Measurements from ENCODE around the gene ZNF544. TPM values are rescaled to one million over a fixed set of nuclear protein-coding genes. Genes with fewer than 3 reads are reported as not detected.
"Not testable (repeated sequence)": the region's sequence is repeated elsewhere in the genome, so short reads cannot be mapped to it uniquely, and the experiment has no call there.

The ZNF544 gene
- polyA plus RNA-seq, 1 donor from 2014 or later = 22.7 TPM

GRCh38 chr19:58307736-58308135, 79.0 kb downstream of the ZNF544 start:
- Histone ChIP-seq H3K9me3 (ENCODE audit: low read length) (no peaks in the 10 kb centered on the region), H3K9ac (ENCODE audit: low read length) (no peak overlapping the region), H2AFZ (ENCODE audit: low read depth, low read length) (no peak overlapping the region), H3F3A (ENCODE audit: insufficient read depth, low read length, poor library complexity, severe bottlenecking) (no peaks in the 10 kb centered on the region), H3K4me3 (ENCODE audit: low read length) (no peak overlapping the region), H3K36me3 (ENCODE audit: insufficient read depth, low read length) (peaks cover 22% of the 10 kb centered on the region), H4K20me1 (ENCODE audit: insufficient read depth) (no peaks in the 10 kb centered on the region), H3K27me3 (ENCODE audit: insufficient read depth, low read depth, low read length) (no peaks in the 10 kb centered on the region), H3K9me2 (ENCODE audit: insufficient read depth, low read length) (no peaks in the 10 kb centered on the region), H3K4me2 (ENCODE audit: low read length) (no peak overlapping the region), H3K27ac (ENCODE audit: low read length) (no peak overlapping the region), H3K79me2 (replicated peaks; ENCODE audit: insufficient read depth, low read length) (peaks cover 31% of the 10 kb centered on the region)
- TF ChIP-seq EP300 (conservative IDR thresholded peaks at IDR 0.05; ENCODE audit: poor library complexity, severe bottlenecking) (no peak), TAF1 (IDR thresholded peaks at IDR 0.05; ENCODE audit: low read depth) (no peak), REST (IDR thresholded peaks at IDR 0.05; ENCODE audit: borderline replicate concordance) (no peak), MXI1 (conservative IDR thresholded peaks at IDR 0.05; ENCODE audit: poor library complexity, severe bottlenecking) (no peak), EZH2 (IDR thresholded peaks at IDR 0.05; ENCODE audit: borderline replicate concordance, insufficient read depth, low read length, poor library complexity, severe bottlenecking) (no peak), SMC3 (conservative IDR thresholded peaks at IDR 0.05; ENCODE audit: poor library complexity) (no peak), POLR2AphosphoS5 (IDR thresholded peaks at IDR 0.05) (no peak)

GRCh38 chr19:58310685-58311084, 82.0 kb downstream of the ZNF544 start:
- not testable (repeated sequence) for H3K27ac ChIP-seq (ENCODE audit: low read length); H2AFZ ChIP-seq (ENCODE audit: low read depth, low read length); H3K9me3 ChIP-seq (ENCODE audit: low read length); H4K20me1 ChIP-seq (ENCODE audit: insufficient read depth); H3K4me2 ChIP-seq (ENCODE audit: low read length); H3K9me2 ChIP-seq (ENCODE audit: insufficient read depth, low read length); H3K9ac ChIP-seq (ENCODE audit: low read length); H3K27me3 ChIP-seq (ENCODE audit: insufficient read depth, low read depth, low read length); H3F3A ChIP-seq (ENCODE audit: insufficient read depth, low read length, poor library complexity, severe bottlenecking); H3K4me3 ChIP-seq (ENCODE audit: low read length)
- peaks cover 20% of the 10 kb centered on the region for H3K79me2 ChIP-seq (replicated peaks; ENCODE audit: insufficient read depth, low read length)
- TF ChIP-seq CTCF (IDR thresholded peaks at IDR 0.05; ENCODE audit: poor library complexity, severe bottlenecking) (peak; percentile 40), SMC3 (conservative IDR thresholded peaks at IDR 0.05; ENCODE audit: poor library complexity) (peak; percentile 28), RAD21 (conservative IDR thresholded peaks at IDR 0.05) (peak; percentile 17)
- H3K36me3 ChIP-seq (ENCODE audit: insufficient read depth, low read length) = peaks cover 31% of the 10 kb centered on the region

GRCh38 chr19:58311345-58311865, 82.7 kb downstream of the ZNF544 start:
- no peak for TF ChIP-seq CTCF (IDR thresholded peaks at IDR 0.05; ENCODE audit: poor library complexity, severe bottlenecking)
- no peak for TF ChIP-seq TAF1 (IDR thresholded peaks at IDR 0.05; ENCODE audit: low read depth)
- TF ChIP-seq MXI1 (conservative IDR thresholded peaks at IDR 0.05; ENCODE audit: poor library complexity, severe bottlenecking) = no peak
- TF ChIP-seq EP300 (conservative IDR thresholded peaks at IDR 0.05; ENCODE audit: poor library complexity, severe bottlenecking) = no peak
- TF ChIP-seq POLR2AphosphoS5 (IDR thresholded peaks at IDR 0.05) = no peak
- no peak for TF ChIP-seq RAD21 (conservative IDR thresholded peaks at IDR 0.05)
- TF ChIP-seq EZH2 (IDR thresholded peaks at IDR 0.05; ENCODE audit: borderline replicate concordance, insufficient read depth, low read length, poor library complexity, severe bottlenecking) = no peak
- no peak for TF ChIP-seq REST (IDR thresholded peaks at IDR 0.05; ENCODE audit: borderline replicate concordance)
- TF ChIP-seq SMC3 (conservative IDR thresholded peaks at IDR 0.05; ENCODE audit: poor library complexity) = no peak
- no peak overlapping the region for H3K9ac ChIP-seq (ENCODE audit: low read length)
- no peak overlapping the region for H3K4me2 ChIP-seq (ENCODE audit: low read length)
- H4K20me1 ChIP-seq (ENCODE audit: insufficient read depth) = no peaks in the 10 kb centered on the region
- H3K79me2 ChIP-seq (replicated peaks; ENCODE audit: insufficient read depth, low read length) = peaks cover 13% of the 10 kb centered on the region
- H3K9me2 ChIP-seq (ENCODE audit: insufficient read depth, low read length) = no peaks in the 10 kb centered on the region
- H3K4me3 ChIP-seq (ENCODE audit: low read length) = no peak overlapping the region
- H2AFZ ChIP-seq (ENCODE audit: low read depth, low read length) = no peak overlapping the region
- peaks cover 31% of the 10 kb centered on the region for H3K36me3 ChIP-seq (ENCODE audit: insufficient read depth, low read length)
- no peaks in the 10 kb centered on the region for H3K27me3 ChIP-seq (ENCODE audit: insufficient read depth, low read depth, low read length)
- no peaks in the 10 kb centered on the region for H3K9me3 ChIP-seq (ENCODE audit: low read length)
- H3K27ac ChIP-seq (ENCODE audit: low read length) = no peak overlapping the region
- no peaks in the 10 kb centered on the region for H3F3A ChIP-seq (ENCODE audit: insufficient read depth, low read length, poor library complexity, severe bottlenecking)

Measured in neural cell (in vitro differentiated cells).